ENCODE measurements around the gene PRKCE.

Gene PRKCE

DNA sequence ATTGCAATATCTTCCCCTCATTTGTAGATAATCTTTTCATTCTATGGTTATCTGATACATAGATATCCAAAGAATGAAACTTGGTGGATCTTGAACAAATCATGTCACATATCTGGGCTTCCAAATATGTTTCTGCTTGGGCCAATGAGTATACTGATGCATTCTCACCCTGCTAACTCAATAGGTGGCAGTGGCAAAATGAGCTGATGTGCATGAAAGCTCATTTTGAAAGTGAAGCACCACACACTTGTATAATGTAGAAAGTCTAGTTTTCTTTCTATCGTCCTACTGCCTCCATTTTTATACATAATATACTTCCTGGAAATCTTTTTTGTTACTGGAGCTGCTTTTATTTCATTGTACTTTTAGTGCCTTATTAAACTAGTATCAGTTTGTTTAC, 208.2 kb downstream of the PRKCE start:
- DNase-seq (ENCODE audit: low read depth, low spot score) = no peak

DNA sequence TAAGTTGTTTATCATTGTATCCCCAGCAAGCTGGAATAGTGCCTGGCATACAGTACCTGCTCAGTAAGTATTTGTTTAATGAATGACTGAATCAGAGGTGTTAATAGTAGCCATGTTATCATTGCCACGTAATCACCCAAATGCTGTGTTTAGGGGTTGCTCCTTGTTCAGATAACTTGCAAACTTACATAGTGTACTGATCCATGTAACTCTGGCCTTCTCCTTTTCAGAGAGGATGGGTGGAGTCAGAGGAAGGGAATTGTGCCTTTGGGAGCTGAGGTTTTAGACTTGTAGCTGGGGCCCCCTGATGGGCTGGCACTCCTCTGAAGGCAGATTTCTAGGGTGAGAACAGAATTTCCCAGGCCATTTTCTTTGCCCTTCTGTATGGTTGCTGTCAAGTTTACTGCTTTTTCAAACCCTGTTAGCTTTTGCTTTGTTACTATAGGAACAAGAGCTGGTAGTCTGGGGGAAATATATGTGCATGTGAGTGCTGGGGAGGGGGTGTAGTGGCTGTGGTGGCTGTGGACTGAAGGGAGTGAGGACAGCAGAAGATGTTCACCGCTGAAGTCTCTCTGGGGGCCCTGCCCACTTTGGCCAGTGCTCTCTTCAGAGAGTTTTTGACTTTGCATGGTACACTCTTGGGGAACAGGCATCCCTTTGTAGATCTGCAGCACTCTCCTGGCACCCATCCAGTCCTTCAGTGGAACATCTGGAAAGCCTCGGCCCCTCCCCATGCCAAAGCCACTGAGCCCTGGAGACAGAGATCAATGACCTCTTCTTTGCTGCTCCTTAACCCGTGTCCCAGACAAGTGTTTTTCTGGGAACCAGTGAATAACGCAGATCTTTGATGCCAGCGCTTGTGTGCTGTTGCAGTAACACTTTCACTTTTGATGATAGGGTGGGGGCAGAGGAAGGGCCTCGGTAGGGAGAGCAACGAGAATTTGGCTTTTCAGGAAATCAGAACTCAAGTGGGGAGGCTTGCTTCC, 209.0 kb downstream of the PRKCE start:
- DNase-seq (ENCODE audit: low read depth, low spot score) = no peak

GRCh38 chr2:45862843-45863242, 211.4 kb downstream of the PRKCE start:
- DNase-seq (ENCODE audit: low read depth, low spot score) = no peak

DNA sequence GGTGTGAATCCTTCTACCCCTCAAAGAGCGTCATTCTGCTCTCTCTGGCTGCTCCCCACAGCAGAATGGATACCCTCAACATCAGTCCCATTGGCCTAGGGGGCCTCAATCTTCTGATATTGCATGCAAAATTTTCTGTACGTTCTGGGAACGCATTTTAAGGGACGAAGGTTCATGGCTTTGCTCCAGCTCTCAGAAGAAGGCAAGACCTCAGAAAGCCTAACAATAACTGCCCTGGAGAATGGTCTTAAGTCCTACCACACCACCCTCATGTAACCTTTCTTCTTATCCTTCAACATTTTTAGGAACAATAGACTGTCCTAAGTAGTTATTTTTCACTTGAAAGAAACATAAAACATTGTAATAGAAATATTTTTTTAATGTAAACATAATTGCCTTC, 212.6 kb downstream of the PRKCE start:
- DNase-seq (ENCODE audit: low read depth, low spot score) = no peak

DNA sequence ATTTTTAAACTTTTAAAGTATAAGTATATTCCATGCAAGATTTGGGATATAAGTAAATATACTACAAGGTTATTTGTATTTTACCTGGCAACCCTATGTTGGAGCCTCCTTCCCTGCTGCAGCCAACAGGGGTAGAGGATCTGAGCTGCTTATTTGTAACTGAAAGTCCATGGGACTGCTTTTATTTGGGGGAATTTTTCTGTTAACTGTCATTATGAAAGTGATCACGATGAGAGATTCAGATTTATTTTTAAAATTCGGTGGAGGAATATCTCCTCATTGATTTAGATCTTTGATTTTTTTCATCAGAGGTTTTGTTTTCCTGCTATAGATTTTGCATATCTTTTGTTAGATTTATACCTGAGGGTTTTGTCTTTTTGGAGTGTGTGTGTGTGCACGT, 215.9 kb downstream of the PRKCE start:
- no peak for DNase-seq (ENCODE audit: low read depth, low spot score)

- no peak for DNase-seq (ENCODE audit: low read depth, low spot score)
Observed at GRCh38 chr2:45867800-45868199, 216.3 kb downstream of the PRKCE start.

GRCh38 chr2:45869165-45869501, 217.7 kb downstream of the PRKCE start:
- no peak for DNase-seq (ENCODE audit: low read depth, low spot score)

DNA sequence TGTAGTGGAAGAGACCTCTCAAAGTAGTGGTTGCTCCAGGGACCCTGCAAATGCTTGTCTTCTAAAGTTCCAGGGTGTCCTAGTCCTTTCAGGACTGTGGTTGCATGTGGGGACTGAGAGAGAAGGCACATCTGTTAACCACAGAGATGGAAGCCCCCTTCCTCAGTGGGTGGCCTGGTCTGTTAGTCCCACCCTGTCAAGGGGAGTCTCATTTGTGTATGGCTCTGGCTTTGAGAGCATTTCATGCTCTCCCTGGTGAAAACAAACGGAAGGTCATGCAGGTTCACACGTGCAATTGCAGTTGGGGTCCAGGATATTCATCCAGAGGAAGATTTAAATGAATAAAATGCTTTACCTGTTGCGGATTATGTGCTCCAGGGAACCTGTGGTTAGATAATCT, 219.6 kb downstream of the PRKCE start:
- no peak for DNase-seq (ENCODE audit: low read depth, low spot score)

GRCh38 chr2:45871541-45871940, 220.1 kb downstream of the PRKCE start:
- no peak for DNase-seq (ENCODE audit: low read depth, low spot score)

- DNase-seq (ENCODE audit: low read depth, low spot score) = no peak
Observed at GRCh38 chr2:45872211-45872610, 220.7 kb downstream of the PRKCE start.

- DNase-seq (ENCODE audit: low read depth, low spot score) = no peak
Observed at GRCh38 chr2:45874344-45874743, 222.9 kb downstream of the PRKCE start.

DNA sequence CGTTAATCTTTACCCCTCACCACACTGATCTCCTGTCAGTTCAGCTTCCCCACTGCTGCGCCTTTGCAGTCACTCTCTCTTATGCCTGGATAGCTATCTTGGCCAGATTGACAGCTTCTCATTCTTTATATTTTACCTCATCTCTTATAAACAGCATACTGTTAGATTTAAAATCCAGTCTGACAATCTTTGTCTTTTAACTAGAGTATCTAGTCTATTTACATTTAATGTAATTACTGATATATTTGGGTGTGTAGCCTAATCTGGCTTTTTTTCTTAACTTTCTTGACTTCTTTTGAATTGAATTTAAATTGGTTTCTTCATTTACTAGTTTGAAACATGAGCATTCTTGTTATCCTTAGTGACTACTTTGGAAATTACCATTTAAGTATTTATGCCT, 225.1 kb downstream of the PRKCE start:
- DNase-seq (ENCODE audit: low read depth, low spot score) = no peak

DNA sequence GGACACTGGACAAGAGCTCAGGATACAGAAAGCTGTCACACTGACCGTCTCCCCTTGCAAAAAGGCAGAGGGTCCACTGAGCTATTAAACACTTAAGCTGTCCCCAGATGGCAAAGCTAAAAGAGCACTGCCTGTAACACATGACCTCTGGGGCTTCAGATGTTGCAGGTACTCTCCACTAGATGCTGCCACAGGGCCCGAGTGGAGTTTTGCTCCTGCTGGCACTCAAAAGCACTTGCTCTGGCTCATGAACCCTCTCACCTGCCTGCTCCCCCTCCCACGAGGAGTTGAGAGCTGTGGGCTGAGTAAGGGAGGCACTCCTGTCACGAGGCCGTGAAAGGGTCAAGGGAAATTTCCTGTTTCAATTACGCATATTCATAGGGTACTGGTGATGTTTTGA, 227.9 kb downstream of the PRKCE start:
- DNase-seq (ENCODE audit: low read depth, low spot score) = no peak

GRCh38 chr2:45879936-45880335, 228.5 kb downstream of the PRKCE start:
- no peak for DNase-seq (ENCODE audit: low read depth, low spot score)

DNA sequence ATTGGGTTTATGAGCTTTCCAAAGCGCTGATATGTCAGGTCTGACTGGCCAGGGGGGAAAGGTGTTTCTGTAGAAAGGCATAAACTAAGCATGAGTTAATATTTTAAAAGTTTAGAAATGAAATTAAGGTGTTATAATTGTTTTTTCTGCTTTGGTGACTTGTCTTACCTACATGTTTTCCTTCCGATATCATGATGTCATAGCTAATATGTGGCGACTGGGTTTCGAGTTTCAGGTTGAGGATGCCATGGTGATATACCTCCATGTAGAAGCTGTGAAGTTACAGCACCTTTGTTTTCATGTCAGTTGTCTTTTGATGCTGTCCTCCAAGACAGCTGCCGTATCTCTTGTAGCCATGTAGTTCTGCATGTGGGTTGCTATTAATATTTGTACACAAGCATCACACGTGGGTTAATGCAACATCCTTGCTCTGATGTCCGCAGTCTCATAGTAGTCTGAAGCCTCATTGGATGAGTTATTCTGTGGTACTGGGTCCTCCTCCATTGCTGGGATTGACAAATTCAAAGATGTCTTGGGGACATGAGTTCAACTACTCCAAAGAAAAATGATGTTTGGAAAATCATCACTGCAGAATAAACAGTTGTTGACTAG, 230.6 kb downstream of the PRKCE start:
- DNase-seq (ENCODE audit: low read depth, low spot score) = no peak

- peak; percentile 52 for DNase-seq (ENCODE audit: low read depth, low spot score)
Observed at GRCh38 chr2:45882707-45883602, 231.5 kb downstream of the PRKCE start.

- no peak for DNase-seq (ENCODE audit: low read depth, low spot score)
Observed at GRCh38 chr2:45883603-45884000, 232.1 kb downstream of the PRKCE start.

GRCh38 chr2:45884126-45884525, 232.7 kb downstream of the PRKCE start:
- DNase-seq (ENCODE audit: low read depth, low spot score) = no peak

DNA sequence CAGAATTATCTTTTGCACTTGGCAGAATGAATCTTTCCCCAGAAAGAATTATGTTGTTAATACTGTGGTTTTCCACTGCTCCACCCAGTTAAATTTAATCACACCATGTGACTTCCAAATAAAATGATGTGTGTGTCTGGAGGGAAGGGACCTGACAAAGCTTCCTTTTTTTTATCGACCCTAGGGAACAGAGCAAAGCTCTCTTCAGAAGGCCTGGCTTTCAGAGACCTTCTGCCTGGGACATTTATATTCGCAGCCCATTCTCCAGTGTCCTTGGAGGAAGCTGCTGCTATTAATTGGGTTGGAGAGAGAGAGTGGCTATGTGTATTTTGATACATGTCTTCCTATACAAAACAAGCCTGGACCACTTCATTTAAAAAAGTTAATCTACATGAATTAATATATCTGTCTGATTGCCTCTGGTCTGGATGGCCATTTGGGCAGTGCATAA, 233.7 kb downstream of the PRKCE start:
- no peak for DNase-seq (ENCODE audit: low read depth, low spot score)

- DNase-seq (ENCODE audit: low read depth, low spot score) = no peak
Observed at GRCh38 chr2:45886171-45886663, 234.7 kb downstream of the PRKCE start.

DNA sequence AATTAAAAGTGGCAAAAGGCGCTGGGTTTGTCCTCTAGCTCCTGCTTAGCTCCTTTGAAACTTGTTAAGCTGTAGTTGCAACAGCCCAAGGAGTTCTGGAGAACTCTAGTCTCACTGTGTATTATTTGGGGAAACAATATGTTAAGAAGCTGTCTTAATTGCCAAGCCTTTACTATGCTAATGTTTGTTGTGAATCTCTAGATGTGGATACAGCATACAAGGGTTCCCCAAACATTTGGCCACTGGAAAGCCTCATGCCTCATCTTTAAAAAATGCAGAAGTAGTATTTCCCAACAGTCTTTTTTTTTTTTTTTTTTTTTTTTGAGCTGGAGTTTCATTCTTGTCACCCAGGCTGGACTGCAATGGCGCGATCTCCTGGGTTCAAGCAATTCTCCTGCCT, 236.7 kb downstream of the PRKCE start:
- DNase-seq (ENCODE audit: low read depth, low spot score) = no peak

DNA sequence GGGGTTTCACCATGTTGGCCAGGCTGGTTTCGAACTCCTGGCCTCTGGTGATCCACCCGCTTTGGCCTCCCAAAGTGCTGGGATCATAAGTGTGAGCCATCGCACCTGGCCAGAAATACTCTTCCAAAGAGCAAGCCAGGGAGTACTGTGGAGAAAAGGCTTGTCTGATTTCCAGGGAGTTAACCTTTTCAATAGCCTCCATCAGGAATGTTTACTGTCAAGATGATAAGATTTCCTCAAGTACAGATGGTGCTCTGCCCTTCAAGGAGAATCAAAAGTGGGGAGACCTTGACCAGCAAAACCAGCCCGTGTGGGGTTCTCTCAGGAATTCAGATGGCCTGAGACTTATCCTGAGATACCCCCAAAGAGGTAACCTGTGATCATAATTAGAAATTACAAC, 237.2 kb downstream of the PRKCE start:
- DNase-seq (ENCODE audit: low read depth, low spot score) = no peak
